GM18868 (cell line): Measurements from ENCODE around the gene BIN1.
"Not testable (repeated sequence)": the region's sequence is repeated elsewhere in the genome, so short reads cannot be mapped to it uniquely, and the experiment has no call there.

Source experiments
- ATAC-seq: cut with Tn5 transposase; IDR thresholded peaks from one replicate; pipeline ENCODE4 v1.9.1; 2021; ENCODE audit warnings: mild to moderate bottlenecking, moderate library complexity; ENCODE audit not compliant: unreplicated experiment

BIN1 gene

DNA sequence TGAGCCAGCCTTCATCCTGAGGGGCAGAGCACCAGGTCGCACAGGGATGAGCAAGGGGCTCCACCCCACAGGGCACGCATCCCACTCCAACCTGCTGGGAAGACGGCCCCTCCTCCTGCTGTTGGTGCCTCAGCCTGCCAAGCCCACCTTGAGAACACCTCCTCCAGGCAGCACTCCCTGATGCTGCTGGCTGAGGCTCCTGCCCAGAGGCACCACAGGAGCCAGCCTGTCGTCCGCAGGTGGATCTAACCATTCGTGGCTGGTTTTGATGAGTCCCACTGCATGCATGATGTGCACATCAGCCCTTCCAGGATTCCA, 58.4 kb downstream of the BIN1 start:
- ATAC-seq: no peak

DNA sequence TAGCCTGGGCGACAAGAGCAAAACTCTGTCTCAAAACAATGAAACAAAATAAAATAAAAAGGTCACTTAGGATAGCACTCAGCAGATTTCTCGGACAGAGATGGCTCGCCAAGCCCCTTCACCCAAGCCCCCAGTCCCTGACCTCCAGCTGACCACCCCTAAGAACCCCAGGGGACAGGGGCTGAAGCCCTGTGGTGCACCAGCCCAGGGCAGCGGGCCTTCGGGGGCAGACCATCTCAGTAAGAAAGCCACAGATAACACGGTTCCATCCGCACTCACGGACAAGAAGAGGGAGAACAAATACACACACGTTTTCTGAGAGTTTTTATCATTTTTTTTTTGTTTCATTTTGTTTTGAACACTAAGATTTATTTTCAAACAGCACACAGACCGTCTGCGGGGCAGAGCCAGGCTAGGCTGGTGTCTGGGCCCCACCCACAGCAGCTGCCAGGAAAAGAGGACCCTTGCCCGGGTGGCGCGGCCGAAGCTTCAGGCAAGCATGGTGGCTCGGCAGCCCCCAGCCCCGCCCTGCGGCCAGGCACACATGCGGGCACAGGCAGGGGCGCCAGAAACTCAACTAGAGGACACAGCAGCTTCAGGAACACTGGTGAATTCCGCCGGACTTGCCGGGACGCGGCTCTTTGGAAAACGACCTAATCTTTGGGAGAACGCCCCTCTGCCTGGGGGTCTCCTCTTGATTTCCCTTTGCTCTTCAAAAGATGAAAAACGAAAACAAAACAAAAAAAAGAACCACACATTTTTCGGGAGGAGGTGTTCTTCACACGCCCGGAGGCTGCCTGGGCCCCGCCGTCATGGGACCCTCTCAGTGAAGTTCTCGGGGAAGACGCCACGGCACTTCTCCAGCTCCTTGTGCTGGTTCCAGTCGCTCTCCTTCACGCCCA, 59.0 kb downstream of the BIN1 start:
- ATAC-seq: no peak

DNA sequence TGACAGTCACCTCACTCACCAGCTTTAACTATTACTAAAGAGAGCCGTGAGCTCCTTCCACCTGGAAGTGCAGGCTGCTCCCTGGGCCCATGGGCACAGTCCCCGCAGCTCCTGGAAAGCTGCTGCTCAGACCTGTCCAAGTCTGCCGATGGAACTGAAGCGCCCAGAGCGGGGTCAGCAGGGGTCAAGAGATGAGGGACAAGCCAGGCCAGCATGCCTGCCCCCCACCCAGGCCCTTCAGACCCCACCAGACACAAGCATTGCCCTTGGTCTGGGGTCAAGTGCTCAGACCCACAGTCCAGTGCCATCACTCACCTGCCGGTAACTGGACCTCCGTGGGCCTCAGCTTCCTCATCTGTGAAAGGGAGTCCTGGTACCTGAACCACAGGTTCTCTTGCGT, 59.9 kb downstream of the BIN1 start:
- no peak for ATAC-seq

DNA sequence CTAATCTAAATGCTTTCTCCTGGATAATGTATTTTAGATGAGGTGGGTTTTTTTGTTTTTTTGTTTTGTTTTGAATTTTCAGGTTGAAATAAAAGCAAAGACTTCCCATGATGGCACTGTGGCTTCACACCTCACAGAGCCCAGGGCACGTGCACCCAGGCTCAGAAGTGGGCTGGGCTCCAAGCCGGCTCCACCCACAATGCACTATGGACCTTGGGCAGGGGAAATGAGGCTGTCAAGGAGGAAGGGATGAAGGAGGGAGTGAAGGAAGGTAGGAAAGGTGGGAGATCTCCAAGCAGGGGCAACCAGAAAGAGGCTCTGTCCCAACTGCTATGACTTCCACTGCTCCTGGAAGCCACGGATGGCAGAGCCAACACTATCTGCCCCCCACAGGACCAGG, 60.4 kb downstream of the BIN1 start:
- no peak for ATAC-seq

DNA sequence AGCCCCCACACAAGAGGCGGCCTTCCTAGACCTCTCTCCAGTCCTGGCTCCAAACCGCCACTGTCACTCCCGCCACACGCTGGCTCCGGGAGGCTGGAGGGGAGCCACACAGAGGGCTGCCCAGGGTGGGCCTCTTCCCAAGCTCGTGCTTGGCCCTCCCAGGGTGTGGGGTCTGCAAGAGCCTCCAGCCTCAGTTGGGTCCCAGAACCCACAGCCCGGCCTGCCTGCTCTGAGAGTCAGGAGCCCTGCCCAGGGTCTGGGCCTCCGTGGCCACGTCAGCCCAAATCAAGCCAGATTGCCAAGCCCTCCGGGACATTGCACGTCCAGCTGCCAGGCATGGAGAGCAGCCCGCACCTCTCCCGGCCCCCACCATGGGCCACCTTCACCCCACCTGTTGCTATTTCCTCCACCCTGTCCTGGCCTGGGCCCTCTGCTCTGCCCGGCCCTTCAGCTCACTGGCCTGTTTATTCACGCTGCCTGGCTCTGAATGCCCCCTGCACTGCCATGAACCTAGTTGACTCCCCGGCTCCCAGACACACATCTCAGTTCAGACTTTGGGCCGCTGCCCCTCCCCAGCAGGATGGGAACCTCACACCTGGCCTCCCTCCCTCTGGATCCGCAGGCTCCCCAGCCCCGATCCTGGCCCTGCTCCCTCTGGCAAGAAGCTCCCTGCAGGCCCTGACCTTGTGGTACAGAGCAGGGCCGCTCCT, 61.0 kb downstream of the BIN1 start:
- ATAC-seq: no peak

DNA sequence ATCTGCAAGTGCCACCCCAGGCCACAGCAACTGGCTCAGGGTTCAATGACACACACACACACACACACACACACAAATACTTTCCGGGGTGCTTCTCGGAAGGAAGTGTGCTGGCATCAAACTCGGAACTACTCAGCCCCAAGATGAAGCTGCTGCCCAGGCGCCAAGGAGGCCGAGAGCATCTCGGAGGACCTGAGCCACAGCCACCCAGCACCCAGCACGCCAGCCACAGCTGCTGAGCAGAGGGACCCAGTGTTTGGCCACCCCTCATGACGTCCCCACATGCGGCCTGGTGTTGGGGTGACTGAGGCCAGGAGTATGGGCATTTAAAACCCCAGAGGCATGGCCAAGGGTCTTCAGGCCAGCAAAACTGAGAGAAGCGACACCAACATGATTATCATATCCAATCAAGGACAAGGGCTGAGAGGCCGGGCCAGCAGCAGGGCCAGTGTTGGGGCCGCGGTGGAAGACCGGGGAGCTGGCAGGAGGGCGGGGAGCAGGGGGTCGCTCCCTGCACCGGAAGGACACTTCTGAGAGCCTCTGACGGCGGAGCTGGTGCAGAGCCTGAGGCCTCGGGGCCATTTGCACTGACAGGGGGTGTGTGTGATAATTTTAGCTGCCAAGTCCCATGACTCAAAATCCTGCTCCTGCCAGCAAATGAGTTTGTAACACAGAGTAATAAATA, 61.8 kb downstream of the BIN1 start:
- no peak for ATAC-seq

DNA sequence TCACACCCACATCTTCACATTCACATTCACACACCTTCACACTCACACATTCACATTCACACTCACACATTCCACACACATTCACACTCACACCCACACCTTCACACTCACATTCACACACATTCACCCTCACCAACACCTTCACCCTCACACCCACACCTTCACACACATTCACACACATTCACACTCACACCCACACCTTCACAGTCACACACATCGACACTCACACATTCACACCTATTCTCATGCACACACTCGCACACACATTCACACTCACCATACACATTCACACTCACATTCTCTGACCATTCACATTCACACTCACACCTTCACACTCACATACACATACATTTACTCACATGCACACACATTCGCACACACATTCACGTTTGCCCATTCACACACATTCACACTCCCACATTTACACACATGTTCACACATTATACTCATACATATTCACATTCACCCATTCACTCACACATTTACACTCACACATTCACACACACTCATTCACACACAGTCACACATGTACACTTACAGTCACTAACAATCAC, 62.7 kb downstream of the BIN1 start:
- no peak for ATAC-seq

DNA sequence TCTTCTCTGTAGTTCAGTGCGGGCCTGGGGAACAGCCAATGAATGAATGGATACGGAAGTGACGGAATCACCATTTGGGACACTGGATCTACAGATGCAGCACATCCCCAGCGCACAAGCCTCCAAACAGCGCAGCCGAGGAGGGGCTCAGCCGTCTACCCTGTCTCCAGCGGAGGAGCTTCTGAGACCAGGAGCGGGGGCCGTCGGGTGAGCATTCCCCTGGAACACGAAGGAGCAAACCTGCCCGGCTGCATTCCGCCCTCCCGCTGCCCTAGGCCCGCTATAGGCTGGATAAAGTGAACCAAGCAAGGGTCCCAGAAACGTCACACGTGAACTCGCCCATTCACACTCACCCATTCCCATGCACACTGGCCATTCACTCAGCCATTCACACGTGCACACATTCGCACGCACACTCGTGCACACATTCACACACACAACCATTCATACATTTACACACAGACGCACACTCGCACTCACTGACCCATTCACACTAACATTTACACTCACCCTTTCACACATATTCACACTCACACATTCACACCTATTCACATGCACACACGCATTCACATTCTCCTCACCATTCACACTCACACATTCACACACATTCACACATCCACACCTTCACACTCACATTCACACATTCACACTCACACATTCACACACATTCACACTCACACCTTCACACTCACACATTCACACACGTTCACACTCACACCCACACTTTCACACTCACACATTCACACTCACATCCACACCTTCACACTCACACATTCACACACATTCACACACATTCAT, 63.4 kb downstream of the BIN1 start:
- no peak for ATAC-seq

DNA sequence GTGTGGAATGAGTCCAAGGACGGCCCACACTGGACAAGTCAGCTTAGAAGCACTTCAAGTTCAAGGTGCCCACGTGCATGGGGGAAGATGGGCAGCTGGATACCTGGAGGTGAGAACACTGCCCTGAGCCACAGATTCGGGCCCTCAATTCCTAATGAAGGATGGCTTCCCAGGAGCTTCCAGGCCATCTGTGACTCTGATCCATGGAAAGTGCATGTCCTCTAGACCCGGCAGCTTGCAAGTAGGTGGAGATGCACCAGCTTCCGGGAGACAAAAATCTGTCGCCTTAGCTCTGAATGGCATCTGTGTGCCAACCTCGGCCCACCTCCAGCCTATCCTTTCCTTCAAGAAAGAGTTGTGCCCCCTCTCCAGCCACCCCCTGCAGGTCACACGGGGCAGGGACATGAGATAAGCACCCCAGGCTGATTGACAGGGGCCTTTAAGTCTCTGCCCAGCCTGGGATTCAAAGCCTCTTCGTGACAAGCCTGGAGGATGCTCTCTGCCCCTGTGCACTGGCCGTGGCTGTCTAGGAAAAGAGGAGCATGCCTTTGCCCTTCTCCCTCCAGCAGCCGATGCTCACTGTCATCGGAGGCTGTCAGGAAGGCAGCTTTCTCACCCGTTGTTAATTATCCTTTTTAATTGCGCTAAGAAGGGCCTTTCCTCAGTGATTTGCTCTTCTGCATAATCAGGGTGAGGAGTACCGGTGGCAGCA, 65.5 kb downstream of the BIN1 start:
- ATAC-seq: no peak

DNA sequence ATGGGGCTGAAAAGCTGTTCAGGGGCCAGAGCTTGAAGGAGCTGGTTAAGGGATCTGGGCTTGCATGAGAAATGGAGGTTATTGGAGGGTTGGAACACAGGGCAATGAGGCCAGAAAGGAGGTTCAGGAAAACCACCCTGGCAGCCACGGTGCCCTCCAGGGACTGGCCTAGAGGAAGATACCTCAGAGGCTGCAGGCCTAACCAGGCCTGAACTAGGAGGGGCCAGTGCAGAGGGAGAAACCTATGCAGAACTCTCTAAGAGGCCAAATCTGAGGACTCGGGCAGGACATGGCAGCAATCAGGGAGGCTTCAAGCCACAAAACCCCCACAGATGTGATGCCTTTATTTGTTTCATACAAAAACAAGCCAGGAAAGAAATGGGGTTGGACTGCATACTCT, 66.8 kb downstream of the BIN1 start:
- ATAC-seq: no peak

DNA sequence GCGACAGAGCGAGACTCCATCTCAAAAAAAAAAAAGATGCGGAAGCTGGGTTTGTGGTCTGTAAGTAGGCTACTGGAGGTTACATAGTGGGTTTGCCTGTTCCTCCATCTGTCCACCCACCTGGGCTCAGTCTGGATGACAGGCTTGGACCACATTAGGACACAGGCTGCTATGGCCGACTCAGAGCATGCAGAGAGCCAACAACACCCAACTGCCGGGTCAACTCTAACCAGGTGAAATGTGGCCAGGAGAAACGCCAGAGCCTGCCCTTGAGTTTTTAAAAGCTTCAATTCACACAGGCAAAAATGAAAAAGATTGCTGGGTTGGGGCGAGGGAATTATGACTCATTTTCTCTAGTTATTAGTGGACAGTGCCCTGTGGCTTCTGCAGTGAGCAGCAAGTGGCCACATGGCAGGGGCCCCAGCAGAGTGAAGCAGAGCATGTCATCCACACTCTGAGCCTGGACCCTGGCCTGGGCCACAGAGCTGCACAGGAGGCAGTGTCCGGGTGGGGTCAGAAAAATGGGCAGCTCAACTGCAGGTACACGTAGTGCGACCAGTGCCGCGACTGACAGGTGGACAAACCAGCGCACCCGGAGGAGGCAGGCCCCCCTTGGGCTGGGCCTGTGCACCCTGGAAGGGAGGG, 67.4 kb downstream of the BIN1 start:
- peak; percentile 74 for ATAC-seq

DNA sequence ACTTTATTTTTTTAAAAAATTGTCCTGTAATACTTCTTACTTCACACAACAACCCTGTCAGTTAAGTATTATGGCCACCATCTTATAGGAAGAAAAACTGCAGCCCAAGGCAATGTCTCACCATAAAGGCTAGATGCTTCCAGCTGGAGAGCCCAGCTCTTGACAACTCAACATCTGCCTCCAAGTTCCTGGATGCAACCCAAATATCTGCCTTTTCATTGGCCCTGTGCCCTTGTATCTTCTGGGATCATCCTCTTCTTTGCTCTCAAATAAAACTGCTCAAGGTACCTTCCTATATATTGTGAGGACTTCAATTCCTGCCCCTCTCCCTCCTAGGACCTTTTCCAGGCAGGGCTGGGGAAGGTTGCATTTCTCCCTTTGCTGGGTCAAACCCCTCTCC, 69.5 kb downstream of the BIN1 start:
- ATAC-seq: no peak

DNA sequence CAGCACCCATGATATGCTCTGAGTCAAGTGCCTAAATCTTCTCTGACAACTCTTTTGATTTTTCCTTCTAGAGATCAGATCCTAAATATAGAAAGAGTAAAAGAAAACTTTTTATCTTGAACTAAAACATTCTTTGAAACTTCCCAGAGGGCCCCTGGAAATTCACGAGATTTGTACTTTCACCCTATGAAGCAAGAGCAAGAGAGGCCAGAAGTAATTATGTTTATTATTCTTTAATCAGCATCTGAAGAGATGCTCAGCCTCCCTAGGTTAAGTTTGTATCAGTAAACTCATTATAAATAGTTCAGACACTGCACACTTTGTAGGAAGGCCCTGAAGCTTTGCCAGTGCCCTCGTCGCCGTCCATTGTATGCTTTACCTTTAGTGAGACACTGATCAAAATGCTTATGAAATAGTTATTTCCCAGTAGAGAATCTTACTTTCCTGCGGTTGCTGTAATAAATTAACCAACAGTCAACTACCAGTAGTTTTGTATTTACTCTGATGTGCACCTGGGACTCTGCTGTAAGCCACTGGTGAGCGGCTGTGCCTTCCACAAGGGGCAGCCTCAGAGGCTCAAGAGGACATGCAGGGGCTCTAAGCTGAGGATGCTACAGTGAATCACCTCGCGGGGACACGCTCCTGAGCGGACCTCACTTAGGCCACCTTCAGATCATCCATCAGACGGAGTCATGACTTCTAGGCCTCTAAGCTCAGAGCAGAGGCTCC, 71.9 kb downstream of the BIN1 start:
- ATAC-seq: no peak

DNA sequence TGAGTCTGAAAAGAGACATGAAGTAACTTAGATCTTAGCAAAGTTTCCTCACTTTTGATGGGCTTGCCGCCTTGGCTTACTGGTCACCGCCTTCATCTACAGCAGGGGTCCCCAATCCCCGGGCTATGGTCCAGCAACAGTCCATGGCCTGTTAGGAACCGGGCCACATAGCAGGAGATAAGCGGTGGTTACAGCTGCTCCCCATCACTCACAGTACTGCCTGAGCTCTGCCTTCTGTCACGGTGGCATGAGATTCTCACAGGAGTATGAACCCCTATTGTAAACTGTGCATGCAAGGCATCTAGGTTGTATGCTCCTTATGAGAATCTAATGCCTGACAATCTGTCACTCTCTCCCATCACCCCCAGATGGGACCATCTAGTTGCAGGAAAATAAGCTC, 72.9 kb downstream of the BIN1 start:
- ATAC-seq: no peak

DNA sequence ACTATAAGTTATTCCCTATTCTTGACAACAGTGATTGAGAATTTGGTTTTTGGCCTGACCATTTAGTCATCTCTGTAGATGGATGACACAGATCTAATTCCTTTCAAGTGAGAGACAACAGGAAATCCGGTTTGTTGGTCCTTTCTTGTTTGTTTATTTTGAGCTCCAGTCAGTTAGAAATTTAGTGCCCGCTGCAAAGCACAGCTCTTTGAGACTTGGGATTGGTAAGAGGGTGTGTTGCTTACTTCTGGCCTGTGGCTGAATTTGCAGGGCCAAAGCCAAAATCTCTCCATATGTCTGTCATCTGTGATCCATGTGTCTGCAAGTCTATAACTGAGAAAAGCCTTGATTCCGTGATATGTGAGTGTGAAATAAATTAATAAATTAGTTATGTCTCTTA, 74.3 kb downstream of the BIN1 start:
- ATAC-seq: no peak

DNA sequence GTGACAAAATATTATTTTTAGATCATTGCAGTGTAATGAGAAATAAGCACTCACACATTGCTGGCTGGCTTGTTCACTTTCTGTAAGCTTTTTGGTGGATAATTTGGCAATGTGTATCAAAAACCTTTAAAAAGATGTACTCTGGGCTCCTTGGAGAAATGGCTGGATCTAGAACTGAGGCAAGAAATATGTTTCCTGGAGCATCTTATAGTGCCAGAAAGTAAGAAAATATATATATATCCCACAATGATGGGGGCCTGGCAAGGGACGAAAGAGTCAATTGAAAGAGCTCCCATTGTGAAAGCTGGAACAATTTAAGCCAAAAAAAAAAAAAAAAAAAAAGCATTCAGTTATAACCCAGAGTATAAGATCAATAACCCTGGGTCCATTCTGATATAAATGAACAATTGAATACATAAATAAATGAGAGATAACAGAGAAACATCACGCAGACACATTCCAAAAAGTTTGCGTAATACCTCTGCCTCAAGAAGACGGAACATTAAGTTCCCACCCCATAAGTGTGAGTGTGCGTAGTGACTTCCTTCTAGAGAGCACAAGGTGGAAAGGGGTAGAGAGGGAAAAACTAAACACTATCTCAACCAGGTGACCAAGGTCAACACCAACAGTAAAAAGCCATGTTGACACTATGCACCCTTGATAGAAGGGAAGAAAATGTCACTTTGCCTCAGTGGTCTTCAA, 77.5 kb downstream of the BIN1 start:
- no peak for ATAC-seq

DNA sequence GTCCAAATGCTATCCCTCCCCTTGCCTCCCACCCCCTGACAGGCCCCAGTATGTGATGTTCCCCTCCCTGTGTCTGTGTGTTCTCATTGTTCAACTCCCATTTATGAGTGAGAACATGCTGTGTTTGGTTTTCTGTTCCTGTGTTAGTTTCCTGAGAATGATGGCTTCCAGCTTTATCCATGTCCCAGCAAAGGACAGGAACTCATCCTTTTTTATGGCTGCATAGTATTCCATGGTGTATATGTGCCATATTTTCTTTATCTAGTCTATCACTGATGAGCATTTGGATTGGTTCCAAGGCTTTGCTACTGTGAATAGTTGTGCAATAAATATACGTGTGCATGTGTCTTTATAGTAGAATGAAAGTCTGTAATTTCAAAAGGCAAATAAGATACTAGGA, 78.2 kb downstream of the BIN1 start:
- ATAC-seq: not testable (repeated sequence)

DNA sequence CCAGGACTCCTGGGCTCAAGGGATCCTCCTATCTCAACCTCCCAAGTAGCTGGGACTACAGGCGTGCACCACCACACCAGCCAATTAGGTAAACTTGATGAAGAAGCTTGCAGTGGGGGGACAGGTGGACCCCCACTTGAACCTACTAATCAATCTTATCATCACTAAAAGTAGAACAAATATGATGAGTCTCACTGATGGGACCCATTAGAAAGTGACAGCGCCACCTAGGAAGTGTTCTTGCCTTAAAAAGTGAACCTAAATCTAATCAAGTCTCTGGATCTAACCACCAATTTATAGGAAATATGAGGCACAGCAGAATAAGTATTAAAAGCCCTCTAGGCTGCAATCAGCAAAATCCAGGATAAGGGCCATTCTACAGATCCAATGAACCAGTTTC, 79.2 kb downstream of the BIN1 start:
- no peak for ATAC-seq
